Naive thymus-derived CD8-positive, alpha-beta T cell (primary cell): ENCODE measurements around the gene KCTD1. TPM values are rescaled to one million over a fixed set of nuclear protein-coding genes. Genes with fewer than 3 reads are reported as not detected.

Source experiments
- ATAC-seq, 2 donors: fragments of 150-1000 bp; cut with Tn5 transposase in 1 of 2; sonication (Bioruptor Pico), chemical (Tn5 transposase) in 1 of 2; 1 replicate in 1 of 2; 2 replicates in 1 of 2; pipeline ENCODE4 v1.10.0; 2021; ENCODE audit warnings: mild to moderate bottlenecking in 2 of 2, moderate library complexity in 2 of 2
- POLR2A ChIA-PET: fragments of 350-600 bp; sonication (Branson Sonifier 250); formaldehyde crosslinking; loops from one replicate; lab custom pipeline; 2021; ENCODE audit warnings: antibody characterized with exemption; lab: Charles Lee
- DNase-seq, 10 donors: peaks; one replicate each; pipeline versions ENCODE4 v3.0.0 to v3.0.0-alpha.2; 2020 to 2022
- H3K27ac Mint-ChIP-seq, 10 donors: one replicate each; pipeline ENCODE4 v1.8.0; 2020 to 2022; ENCODE audit warnings: mild to moderate bottlenecking in 10 of 10, mixed read lengths in 10 of 10, moderate library complexity in 4 of 10, inconsistent platforms in 1 of 10
- H3K27me3 Mint-ChIP-seq, 5 donors: one replicate each; pipeline ENCODE4 v1.8.0; 2021 to 2022; ENCODE audit warnings: mixed read lengths in 5 of 5
- H3K36me3 Mint-ChIP-seq, 3 donors: one replicate each; pipeline ENCODE4 v1.8.0; 2020 to 2022; ENCODE audit warnings: mixed read lengths in 3 of 3, mild to moderate bottlenecking in 2 of 3, inconsistent platforms in 1 of 3
- H3K4me1 Mint-ChIP-seq, 4 donors: one replicate each; pipeline ENCODE4 v1.8.0; 2021 to 2022; ENCODE audit warnings: mixed read lengths in 4 of 4
- H3K4me3 Mint-ChIP-seq, 10 donors: one replicate each; pipeline ENCODE4 v1.8.0; 2020 to 2022; ENCODE audit warnings: mild to moderate bottlenecking in 10 of 10, mixed read lengths in 10 of 10, moderate library complexity in 6 of 10, inconsistent platforms in 1 of 10
- H3K9me3 Mint-ChIP-seq, 9 donors: one replicate each; pipeline ENCODE4 v1.8.0; 2020 to 2022; ENCODE audit warnings: mixed read lengths in 9 of 9, mild to moderate bottlenecking in 3 of 9, inconsistent platforms in 1 of 9, moderate library complexity in 1 of 9
- polyA plus RNA-seq, 3 donors: library from polyadenylated mRNA; unstranded; fragments of 300-500 nt; fragmentation: Illumina TruSeq; gene quantifications; one replicate each; pipeline ENCODE4 v1.2.3, GENCODE V29; 2021
- total RNA-seq, 8 experiments: library from RNA in 2 of 8; stranded (reverse) in 2 of 8; gene quantifications; one replicate each; pipeline ENCODE4 v1.2.3 and lab custom pipeline; 2021 to 2026

Gene KCTD1
- total and polyA plus RNA-seq, 5 experiments from 2014 or later: 0.08 to 3.6 (median 0.81) TPM

DNA sequence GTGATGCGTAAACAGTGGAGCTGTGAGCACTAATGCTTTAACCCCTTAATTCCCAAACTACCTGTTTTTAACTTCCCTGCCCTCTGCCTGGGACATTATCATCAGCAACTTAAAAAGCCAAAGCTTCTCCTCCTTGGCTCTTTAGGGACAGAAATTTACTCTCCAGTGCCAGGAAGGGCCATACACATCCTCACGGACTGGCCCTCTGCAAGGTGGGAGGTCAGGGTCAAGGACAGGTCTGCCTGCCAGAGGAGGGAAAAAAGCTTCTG lies 21.5 kb downstream of the KCTD1 start:
- POLR2A ChIA-PET: no interaction called here
- no peaks in the 10 kb centered on the region for H3K9me3 Mint-ChIP-seq
- no peak overlapping the region for H3K27ac Mint-ChIP-seq
- H3K36me3 Mint-ChIP-seq: no peaks in the 10 kb centered on the region
- no peak overlapping the region for H3K4me3 Mint-ChIP-seq
- ATAC-seq: no peak
- peaks cover 0 to 5% (median 0%) of the 10 kb centered on the region in 4 donors for H3K4me1 Mint-ChIP-seq
- DNase-seq: no peak
- peaks cover 0 to 5% (median 0%) of the 10 kb centered on the region in 5 donors for H3K27me3 Mint-ChIP-seq

DNA sequence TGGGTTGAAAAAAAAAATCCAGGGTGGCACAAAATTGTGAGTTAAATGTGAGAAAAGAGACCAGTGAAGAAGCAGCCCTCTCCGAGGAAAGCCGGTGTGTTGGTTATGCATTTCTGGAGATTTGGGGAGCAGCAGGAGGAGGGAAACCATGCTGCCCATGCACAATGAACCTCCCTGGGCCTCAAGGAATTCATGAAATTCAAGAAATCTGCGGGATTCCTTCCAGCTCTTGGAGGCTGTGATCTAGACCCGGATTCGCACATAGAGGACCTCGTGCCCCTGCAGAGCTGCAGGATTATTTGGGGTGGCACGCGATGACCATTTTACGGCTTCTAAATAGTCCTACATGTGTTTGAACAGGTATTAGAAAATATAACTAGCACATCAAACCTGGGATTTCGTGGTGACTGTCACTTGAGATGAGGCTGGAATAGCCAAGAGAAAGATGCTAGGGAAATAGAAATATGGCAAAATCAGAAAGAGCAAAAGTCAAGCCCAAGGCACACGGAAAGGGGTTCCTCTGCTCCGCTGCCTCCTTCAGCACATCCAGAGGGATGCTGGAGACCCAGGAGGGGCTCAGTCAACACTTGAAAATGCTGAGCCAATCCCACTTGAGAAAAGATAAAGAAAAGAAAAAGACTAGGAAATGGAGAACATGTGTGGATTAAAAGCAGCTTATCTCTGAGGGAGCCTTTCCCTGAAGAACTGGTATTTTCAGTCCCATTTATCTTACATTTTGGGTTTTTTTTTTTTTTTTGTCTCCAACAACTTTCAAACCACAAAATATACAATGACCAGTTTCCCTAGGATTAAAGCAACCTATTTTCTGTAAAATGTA lies 22.0 kb downstream of the KCTD1 start:
- H3K36me3 Mint-ChIP-seq: no peaks in the 10 kb centered on the region
- DNase-seq (no peak), ATAC-seq (no peak)
- H3K9me3 Mint-ChIP-seq: no peaks in the 10 kb centered on the region
- H3K4me3 Mint-ChIP-seq: no peak overlapping the region
- H3K27ac Mint-ChIP-seq: no peak overlapping the region
- H3K27me3 Mint-ChIP-seq: peaks cover 0 to 5% (median 0%) of the 10 kb centered on the region in 5 donors
- peaks cover 0 to 5% (median 0%) of the 10 kb centered on the region in 4 donors for H3K4me1 Mint-ChIP-seq
- POLR2A ChIA-PET: no interaction called here

DNA sequence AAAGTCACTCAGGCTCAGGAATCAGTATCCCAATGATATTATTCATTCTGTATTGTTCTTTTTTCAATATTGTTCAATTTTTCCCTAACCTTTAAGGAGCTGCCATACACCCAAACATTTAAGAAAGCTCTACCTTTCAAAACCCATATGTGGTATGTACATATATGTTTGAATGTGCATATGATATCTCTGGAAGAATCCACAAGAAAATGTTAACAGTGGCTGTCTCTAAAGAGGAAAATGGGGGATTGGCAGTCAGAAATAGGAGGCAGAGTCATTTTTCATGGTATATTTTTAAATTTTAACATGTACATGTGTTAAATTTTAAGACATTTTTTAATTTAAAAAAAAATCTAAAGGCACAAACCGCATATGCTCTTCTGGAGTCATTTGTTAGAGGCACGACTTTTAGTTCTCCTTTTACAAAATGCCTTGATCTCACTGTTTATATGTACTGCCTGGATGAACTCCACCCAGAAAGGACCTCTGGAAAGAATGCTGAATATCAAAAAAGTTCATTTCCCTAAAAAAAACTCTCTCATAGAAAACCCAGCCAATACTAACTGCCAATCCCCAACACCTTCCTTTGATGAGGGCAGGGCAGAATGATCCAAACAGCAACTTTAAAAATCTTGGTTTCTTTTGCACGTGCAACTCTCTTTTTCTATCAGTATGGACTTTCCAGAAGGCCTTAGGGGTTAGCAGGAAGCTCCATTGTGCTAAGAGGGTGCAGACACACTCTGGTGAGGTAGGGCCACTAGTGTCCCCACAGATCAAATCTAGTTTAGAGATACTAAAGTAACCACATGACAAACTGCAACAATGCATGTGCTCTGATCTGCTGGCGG lies 23.6 kb downstream of the KCTD1 start:
- H3K27ac Mint-ChIP-seq: no peak overlapping the region
- H3K27me3 Mint-ChIP-seq: peaks cover 0 to 5% (median 0%) of the 10 kb centered on the region in 5 donors
- H3K4me1 Mint-ChIP-seq: peaks cover 0 to 5% (median 0%) of the 10 kb centered on the region in 4 donors
- DNase-seq (no peak), ATAC-seq (no peak)
- H3K4me3 Mint-ChIP-seq: no peak overlapping the region
- POLR2A ChIA-PET: no interaction called here
- H3K9me3 Mint-ChIP-seq: no peaks in the 10 kb centered on the region
- H3K36me3 Mint-ChIP-seq: no peaks in the 10 kb centered on the region

DNA sequence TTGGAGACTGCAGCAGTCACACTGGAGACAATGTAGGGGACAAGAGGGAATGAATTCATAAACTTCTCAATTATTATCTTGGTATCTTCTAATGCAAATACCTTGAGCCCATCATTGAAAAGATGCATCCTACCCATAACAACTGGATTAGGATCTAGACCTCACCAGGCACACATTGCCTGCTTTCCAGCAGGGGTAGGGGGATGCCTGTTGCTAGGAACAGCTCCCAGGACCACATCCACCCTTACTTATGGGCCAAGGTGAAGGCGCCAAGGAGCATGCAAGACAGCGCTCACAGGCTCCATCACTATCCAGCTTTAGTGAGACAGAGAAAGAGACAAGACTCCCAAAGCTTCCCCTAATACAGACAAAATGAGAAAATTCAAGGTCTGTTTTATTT lies 24.4 kb downstream of the KCTD1 start:
- DNase-seq: no peak
- no peak overlapping the region for H3K4me3 Mint-ChIP-seq
- peaks cover 0 to 2% (median 0%) of the 10 kb centered on the region in 4 donors for H3K4me1 Mint-ChIP-seq
- no peak for ATAC-seq
- POLR2A ChIA-PET: no interaction called here
- no peaks in the 10 kb centered on the region for H3K9me3 Mint-ChIP-seq
- H3K27me3 Mint-ChIP-seq: peaks cover 0 to 2% (median 0%) of the 10 kb centered on the region in 5 donors
- H3K27ac Mint-ChIP-seq: no peak overlapping the region
- no peaks in the 10 kb centered on the region for H3K36me3 Mint-ChIP-seq

DNA sequence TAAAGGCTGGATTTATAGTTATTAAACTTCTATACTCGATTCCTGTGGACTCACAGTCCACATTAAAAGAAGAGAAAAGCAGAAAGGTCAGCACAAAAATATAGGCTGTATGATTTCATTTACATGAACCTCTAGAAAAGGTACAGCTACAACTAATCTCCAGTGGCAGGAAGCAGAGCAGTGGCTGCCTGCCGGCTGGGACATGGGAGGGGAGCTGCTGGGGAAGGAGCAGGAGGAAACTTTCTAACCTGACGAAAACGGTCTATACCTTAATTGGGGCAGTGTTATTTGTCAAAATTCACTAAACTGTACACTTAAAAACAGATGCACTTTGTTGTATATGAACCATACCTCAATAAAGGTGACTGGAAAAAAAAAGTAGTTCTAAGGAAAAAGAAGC lies 26.7 kb downstream of the KCTD1 start:
- H3K36me3 Mint-ChIP-seq: no peaks in the 10 kb centered on the region
- ATAC-seq (no peak), DNase-seq (no peak)
- POLR2A ChIA-PET: no interaction called here
- no peaks in the 10 kb centered on the region for H3K4me1 Mint-ChIP-seq
- H3K27me3 Mint-ChIP-seq: no peaks in the 10 kb centered on the region
- no peaks in the 10 kb centered on the region for H3K9me3 Mint-ChIP-seq
- no peak overlapping the region for H3K4me3 Mint-ChIP-seq
- no peak overlapping the region for H3K27ac Mint-ChIP-seq

DNA sequence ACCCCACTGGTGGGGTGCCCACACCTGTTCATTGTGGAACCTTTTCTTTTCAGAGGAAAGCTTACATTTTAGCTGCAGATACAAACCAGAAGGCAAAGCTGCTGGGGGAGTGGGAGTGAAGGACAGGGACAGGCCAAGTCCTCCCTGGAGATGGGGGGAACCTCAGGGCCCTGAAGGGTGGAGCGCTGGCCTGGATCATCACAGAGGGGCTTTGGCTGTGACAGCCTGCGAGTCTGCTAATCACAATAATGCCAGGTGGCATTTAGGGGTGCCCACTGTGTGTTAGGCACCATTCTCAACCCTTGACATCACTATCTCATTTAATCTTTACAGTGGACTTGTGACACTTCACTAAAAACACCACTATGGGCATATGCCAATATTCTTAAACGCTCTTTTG lies 27.4 kb downstream of the KCTD1 start:
- no peak overlapping the region for H3K27ac Mint-ChIP-seq
- no peaks in the 10 kb centered on the region for H3K27me3 Mint-ChIP-seq
- no peaks in the 10 kb centered on the region for H3K9me3 Mint-ChIP-seq
- H3K4me1 Mint-ChIP-seq: no peaks in the 10 kb centered on the region
- no peak overlapping the region for H3K4me3 Mint-ChIP-seq
- POLR2A ChIA-PET: no interaction called here
- DNase-seq (no peak), ATAC-seq (no peak)
- H3K36me3 Mint-ChIP-seq: no peaks in the 10 kb centered on the region

DNA sequence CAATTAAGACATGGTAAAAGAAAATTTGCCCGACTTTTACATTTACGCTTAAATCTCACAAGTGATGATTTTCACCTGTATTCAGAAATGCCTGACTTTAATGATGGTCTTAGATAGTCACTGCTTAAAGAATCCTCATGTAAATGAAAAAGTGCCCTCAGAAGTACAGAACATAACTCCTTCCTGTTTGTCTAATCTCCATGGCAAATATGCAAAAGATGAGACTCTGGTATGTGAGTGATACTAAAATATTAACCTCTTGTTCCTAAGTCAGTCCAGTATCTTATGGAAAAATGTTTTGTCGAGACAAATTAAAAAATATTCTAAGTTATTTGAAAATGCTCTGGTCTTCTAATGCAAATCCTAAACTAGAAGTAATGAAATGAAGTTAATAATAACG lies 29.2 kb downstream of the KCTD1 start:
- no peaks in the 10 kb centered on the region for H3K4me1 Mint-ChIP-seq
- POLR2A ChIA-PET: no interaction called here
- peaks cover 0 to 2% (median 0%) of the 10 kb centered on the region in 3 donors for H3K36me3 Mint-ChIP-seq
- no peaks in the 10 kb centered on the region for H3K27me3 Mint-ChIP-seq
- no peak for DNase-seq
- H3K27ac Mint-ChIP-seq: no peak overlapping the region
- ATAC-seq: no peak
- no peaks in the 10 kb centered on the region for H3K9me3 Mint-ChIP-seq
- H3K4me3 Mint-ChIP-seq: no peak overlapping the region

DNA sequence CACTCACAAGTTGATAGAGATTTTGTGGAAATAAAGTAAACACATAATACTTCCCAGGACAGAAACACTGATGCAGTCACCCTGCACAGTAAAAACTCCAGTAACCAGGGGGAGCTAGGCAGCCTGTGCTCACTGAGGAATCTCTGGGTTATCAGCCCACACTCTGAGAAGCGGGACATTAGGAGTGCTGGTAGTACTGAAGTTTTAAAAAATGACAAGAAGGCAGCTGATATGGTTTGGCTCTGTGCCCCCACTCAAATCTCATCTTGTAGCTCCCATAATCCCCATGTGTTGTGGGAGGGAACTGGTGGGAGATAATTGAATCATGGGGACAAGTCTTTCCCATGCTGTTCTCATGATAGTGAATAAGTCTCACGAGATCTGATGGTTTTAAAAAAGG lies 31.4 kb downstream of the KCTD1 start:
- no peak overlapping the region for H3K27ac Mint-ChIP-seq
- H3K4me1 Mint-ChIP-seq: no peaks in the 10 kb centered on the region
- H3K9me3 Mint-ChIP-seq: no peaks in the 10 kb centered on the region
- no peak overlapping the region for H3K4me3 Mint-ChIP-seq
- H3K27me3 Mint-ChIP-seq: no peaks in the 10 kb centered on the region
- DNase-seq (no peak), ATAC-seq (no peak)
- POLR2A ChIA-PET: no interaction called here
- peaks cover 0 to 2% (median 0%) of the 10 kb centered on the region in 3 donors for H3K36me3 Mint-ChIP-seq

DNA sequence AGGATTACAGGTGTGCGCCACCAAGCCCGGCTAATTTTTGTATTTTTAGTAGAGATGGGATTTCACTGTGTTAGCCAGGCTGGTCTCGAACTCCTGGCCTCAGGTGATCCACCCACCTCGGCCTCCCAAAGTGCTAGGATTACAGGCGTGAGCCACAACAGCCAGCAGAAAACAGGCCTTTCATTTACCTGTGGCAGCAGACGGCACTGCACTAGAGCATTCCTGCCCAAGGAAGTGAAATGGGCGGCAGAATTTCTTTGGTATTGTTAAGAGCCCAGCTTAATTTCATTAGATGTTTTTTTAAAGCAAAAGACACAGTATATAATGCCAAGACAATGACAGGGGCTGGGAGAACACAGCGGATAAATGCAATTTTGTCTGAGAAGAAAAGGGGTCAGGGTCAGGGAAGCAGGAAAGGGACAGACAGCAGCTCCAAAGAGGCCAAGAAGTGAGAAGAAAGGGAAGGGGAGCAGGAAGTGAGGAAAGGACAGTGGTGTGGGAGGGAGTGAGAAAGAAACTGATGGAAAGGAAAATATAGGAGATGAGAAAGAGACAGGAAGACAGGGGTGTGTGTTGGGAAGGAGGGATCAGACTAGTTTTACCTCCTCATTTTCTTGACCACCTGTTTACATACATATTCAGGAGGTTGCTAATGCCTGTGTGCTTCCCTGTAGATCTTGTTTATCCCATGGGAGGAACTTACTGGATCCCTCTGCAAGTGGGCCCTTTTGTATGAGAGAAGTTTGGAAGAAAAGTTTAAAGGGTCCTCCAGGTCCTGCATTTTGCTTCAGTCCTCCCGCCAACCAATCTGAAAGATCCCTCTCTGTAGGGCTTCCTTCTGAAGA lies 32.5 kb downstream of the KCTD1 start:
- Mint-ChIP-seq H3K27ac (peak overlapping the region in 1 of 10 donors; percentile 38), H3K9me3 (no peaks in the 10 kb centered on the region)

DNA sequence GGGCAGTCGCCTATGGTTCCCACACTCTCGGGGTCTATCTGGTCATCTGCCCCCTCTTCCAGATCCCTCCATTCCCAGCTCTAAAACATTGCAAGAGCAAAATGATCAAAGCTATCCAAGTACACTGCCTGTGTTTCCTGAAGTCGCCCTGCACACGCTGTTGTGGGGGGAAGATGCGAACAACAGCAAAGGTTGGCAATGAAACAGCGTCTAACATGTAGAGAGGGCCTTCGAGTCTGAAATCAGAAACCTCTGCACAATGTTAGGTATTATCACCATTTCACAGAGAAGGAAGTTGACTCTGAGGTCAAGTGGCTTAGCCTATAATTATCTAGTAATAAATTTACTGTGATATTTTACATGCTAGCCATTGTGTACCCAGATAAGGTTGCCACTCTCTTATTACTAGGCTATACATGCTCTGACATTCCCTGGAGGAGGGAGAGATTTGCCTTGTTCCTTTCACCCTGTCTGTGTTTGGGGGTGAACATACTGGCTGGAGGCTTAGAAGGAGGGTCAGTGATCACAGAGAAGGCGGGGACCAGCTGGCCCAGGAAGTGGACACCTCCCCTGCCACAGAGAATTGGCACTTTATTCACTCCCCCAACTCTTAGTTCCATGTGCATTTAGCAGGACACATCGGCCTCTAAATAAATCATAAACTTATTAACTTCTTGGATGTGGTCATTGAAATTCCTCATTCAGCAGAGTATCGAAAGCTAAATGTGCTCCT lies 36.8 kb downstream of the KCTD1 start:
- DNase-seq (no peak), ATAC-seq (no peak)
- H3K4me1 Mint-ChIP-seq: no peaks in the 10 kb centered on the region
- H3K9me3 Mint-ChIP-seq: no peaks in the 10 kb centered on the region
- POLR2A ChIA-PET: no interaction called here
- H3K36me3 Mint-ChIP-seq: peaks cover 0 to 2% (median 0%) of the 10 kb centered on the region in 3 donors
- H3K27me3 Mint-ChIP-seq: no peaks in the 10 kb centered on the region
- H3K4me3 Mint-ChIP-seq: no peak overlapping the region
- H3K27ac Mint-ChIP-seq: no peak overlapping the region

More for the DNA sequence above, 32.5 kb downstream of the KCTD1 start:
- Mint-ChIP-seq H3K36me3 (peaks cover 0 to 2% (median 0%) of the 10 kb centered on the region in 3 donors), H3K4me3 (no peak overlapping the region), H3K4me1 (no peaks in the 10 kb centered on the region), H3K27me3 (no peaks in the 10 kb centered on the region)
- DNase-seq: no peak
- no peak for ATAC-seq
- POLR2A ChIA-PET: no interaction called here

DNA sequence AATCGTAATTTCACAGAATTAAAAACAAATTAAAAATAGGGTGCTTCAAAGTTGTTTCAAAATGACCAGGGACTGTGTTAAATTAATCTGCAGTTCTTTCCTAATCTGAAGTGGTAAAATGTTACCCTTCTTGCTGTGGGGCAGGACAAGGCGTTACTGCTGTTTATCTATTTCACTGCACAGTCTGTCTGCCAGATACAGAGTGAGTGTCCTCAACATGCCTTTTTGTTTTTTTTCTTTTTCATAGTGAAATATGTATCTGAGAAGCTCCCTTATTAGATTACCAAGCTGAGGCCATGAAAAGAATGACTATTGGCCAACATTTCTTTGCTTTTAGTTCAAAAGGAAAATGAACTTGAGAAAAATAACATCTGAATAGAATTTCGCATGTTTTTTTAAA lies 38.0 kb downstream of the KCTD1 start:
- Mint-ChIP-seq H3K9me3 (no peaks in the 10 kb centered on the region), H3K27ac (no peak overlapping the region), H3K4me1 (no peaks in the 10 kb centered on the region), H3K36me3 (peaks cover 0 to 2% (median 0%) of the 10 kb centered on the region in 3 donors), H3K4me3 (no peak overlapping the region), H3K27me3 (no peaks in the 10 kb centered on the region)
- ATAC-seq: no peak
- no peak for DNase-seq
- POLR2A ChIA-PET: no interaction called here

DNA sequence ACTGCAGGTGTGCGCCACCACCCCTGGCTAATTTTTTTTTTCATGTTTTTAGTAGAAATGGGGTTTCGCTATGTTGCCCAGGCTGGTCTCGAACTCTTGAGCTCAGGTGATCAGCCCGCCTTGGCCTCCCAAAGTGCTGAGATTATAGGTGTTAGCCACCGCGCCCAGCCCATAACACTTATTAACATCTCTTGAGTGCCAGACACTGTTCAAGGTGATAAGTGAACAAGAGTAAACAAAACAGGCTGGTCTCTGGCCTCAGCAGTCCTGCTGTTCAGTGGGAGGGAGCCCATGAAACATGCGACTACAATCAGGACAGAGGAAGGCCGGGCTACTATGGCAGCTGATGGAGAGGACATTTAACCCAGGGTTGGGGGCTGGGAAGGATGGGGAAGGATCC lies 42.3 kb downstream of the KCTD1 start:
- H3K9me3 Mint-ChIP-seq: no peaks in the 10 kb centered on the region
- ATAC-seq: no peak

More for the DNA sequence above, 42.3 kb downstream of the KCTD1 start:
- Mint-ChIP-seq H3K4me1 (peaks cover 0 to 6% (median 3%) of the 10 kb centered on the region in 4 donors), H3K36me3 (no peaks in the 10 kb centered on the region), H3K27ac (no peak overlapping the region), H3K27me3 (no peaks in the 10 kb centered on the region), H3K4me3 (no peak overlapping the region)
- POLR2A ChIA-PET: no interaction called here
- DNase-seq: no peak
